K562 (cell line): ENCODE measurements around the gene BIN1. TPM values are rescaled to one million over a fixed set of nuclear protein-coding genes. Genes with fewer than 3 reads are reported as not detected.
A peak's percentile ranks its signal among the peaks of the same experiment; 100 is the strongest.

ENCODE experiments used
- ATAC-seq: fragments of 200-7000 bp; cut with Tn5 transposase; 3 replicates; pipeline ENCODE4 v1.9.1; 2020; ENCODE audit warnings: moderate library complexity
- BruUV-seq: library from RNA; stranded (reverse); fragments of 400-500 nt; replicated peaks from 2 replicates; lab custom pipeline; 2021; lab: Mats Ljungman, UMichigan
- CTCF ChIA-PET: fragments of 300-600 bp; formaldehyde crosslinking; extraction: SDS; loops from one replicate; lab custom pipeline; 2021; ENCODE audit warnings: low intra/inter-chr PET ratio; lab: Yijun Ruan, JAX
- POLR2A ChIA-PET: fragments of 300-600, 350-650 bp; sonication (Branson Sonifier 250); formaldehyde crosslinking; extraction: SDS; loops from one replicate; lab custom pipeline; 2021; ENCODE audit warnings: antibody characterized with exemption, inconsistent platforms; lab: Yijun Ruan, JAX
- DNase-seq, 4 experiments: peaks; one replicate each; pipeline versions ENCODE4 v3.0.0 to v3.0.0-alpha.2; 2011 to 2018; ENCODE audit warnings: low spot score in 3 of 4, mixed read lengths in 3 of 4; ENCODE audit errors: extremely low read depth in 1 of 4
- FAIRE-seq: peaks from 2 replicates; lab custom pipeline; 2011; peaks lifted over from hg19 to GRCh38; lab: Jason Lieb, UNC
- H2AFZ ChIP-seq: 2 replicates; pipeline ENCODE4 v1.6.0; 2011; ENCODE audit warnings: low read depth, low read length, control low read depth, inconsistent platforms
- H3K27ac ChIP-seq: fragments of 200-600 bp; 3 replicates; pipeline ENCODE4 v1.8.0; 2011; ENCODE audit warnings: low read depth, mild to moderate bottlenecking, control low read depth, inconsistent platforms, low read length, moderate library complexity, mixed read lengths; ENCODE audit errors: extremely low read depth
- H3K27me3 ChIP-seq, 2 experiments: fragments of 300-600 bp in 1 of 2; 2 replicates in 1 of 2; 3 replicates in 1 of 2; pipeline versions ENCODE4 v1.6.0 to v1.8.0; 2011; ENCODE audit warnings: inconsistent platforms in 2 of 2, low read length in 2 of 2, mild to moderate bottlenecking in 1 of 2, mixed read lengths in 1 of 2, moderate library complexity in 1 of 2; ENCODE audit not compliant: control insufficient read depth in 2 of 2, insufficient read depth in 2 of 2
- H3K36me3 ChIP-seq: fragments of 300-600 bp; 3 replicates; pipeline ENCODE4 v1.8.0; 2011; ENCODE audit warnings: mild to moderate bottlenecking, low read length, inconsistent platforms; ENCODE audit not compliant: control insufficient read depth, insufficient read depth
- H3K4me1 ChIP-seq, 2 experiments: fragments of 200-600 bp in 1 of 2; replicated peaks in 1 of 2; 2 replicates in 1 of 2; 3 replicates in 1 of 2; pipeline versions ENCODE4 v1.5.1 to v1.8.0; 2011; ENCODE audit warnings: inconsistent platforms in 2 of 2, low read length in 2 of 2, mild to moderate bottlenecking in 1 of 2, mixed read lengths in 1 of 2, moderate library complexity in 1 of 2; ENCODE audit not compliant: control insufficient read depth in 2 of 2, insufficient read depth in 2 of 2
- H3K4me2 ChIP-seq: 2 replicates; pipeline ENCODE4 v1.6.1; 2011; ENCODE audit warnings: low read length, control low read depth, inconsistent platforms, mixed read lengths; ENCODE audit not compliant: insufficient read depth
- H3K4me3 ChIP-seq: fragments of 200-600 bp; sonication (generic), shearing (Covaris generic); 2 replicates; pipeline ENCODE4 v1.5.1; 2016; ENCODE audit warnings: control low read depth, inconsistent platforms
- H3K79me2 ChIP-seq: fragments of 200-600 bp; 3 replicates; pipeline ENCODE4 v1.8.0; 2011; ENCODE audit warnings: low read length, inconsistent platforms; ENCODE audit not compliant: control insufficient read depth, insufficient read depth
- H3K9ac ChIP-seq, 2 experiments: 2 replicates each; pipeline versions ENCODE4 v1.6.0 to v1.6.1; 2011; ENCODE audit warnings: low read depth in 2 of 2, low read length in 2 of 2, control low read depth in 1 of 2, inconsistent platforms in 1 of 2, mild to moderate bottlenecking in 1 of 2, mixed read lengths in 1 of 2; ENCODE audit not compliant: insufficient read depth in 1 of 2
- H3K9me1 ChIP-seq: one replicate; pipeline ENCODE4 v1.6.0; 2011; ENCODE audit warnings: inconsistent platforms, mild to moderate bottlenecking, low read length, moderate library complexity; ENCODE audit not compliant: control insufficient read depth, insufficient read depth
- H3K9me3 ChIP-seq: replicated peaks from 2 replicates; pipeline ENCODE4 v1.5.1; 2011; ENCODE audit warnings: low read depth, low read length, inconsistent platforms; ENCODE audit not compliant: control insufficient read depth, insufficient read depth
- H4K20me1 ChIP-seq: replicated peaks from 2 replicates; pipeline ENCODE4 v1.6.1; 2011; ENCODE audit warnings: low read length, inconsistent platforms, mixed read lengths; ENCODE audit not compliant: control insufficient read depth, insufficient read depth
- ETV5 ChIP-seq: sonication (generic); formaldehyde crosslinking; IDR thresholded peaks from 2 replicates; pipeline ENCODE4 v1.4.0; 2020; ENCODE audit warnings: low read depth, mild to moderate bottlenecking, missing genetic modification reagents
- GABPB1 ChIP-seq: sonication (generic); formaldehyde crosslinking; IDR thresholded peaks from 2 replicates; pipeline ENCODE4 v1.8.0; 2022; ENCODE audit warnings: mild to moderate bottlenecking, missing genetic modification reagents
- PHB2 ChIP-seq: fragments of 450-650 bp; IDR thresholded peaks from 2 replicates; pipeline ENCODE4 v1.6.1; 2017; ENCODE audit warnings: low read depth
- PML ChIP-seq: IDR thresholded peaks from 2 replicates; pipeline ENCODE4 v1.6.1; 2012; ENCODE audit warnings: low read length, inconsistent platforms
- TFAP4 ChIP-seq: sonication (generic); formaldehyde crosslinking; IDR thresholded peaks from 2 replicates; pipeline ENCODE4 v1.8.0; 2022; ENCODE audit warnings: missing genetic modification reagents, mild to moderate bottlenecking, moderate library complexity, borderline replicate concordance
- WGBS: fragments of 100-300 bp; shearing (Covaris generic); methylation state at CpG from one replicate; pipeline ENCODE4 v1.1.6; 2016; ENCODE audit warnings: low coverage, mixed read lengths; ENCODE audit not compliant: insufficient coverage; ENCODE audit errors: missing lambda C conversion rate; 5-methylcytosine and 5-hydroxymethylcytosine counted together
- in situ Hi-C: fragments of 300-500 bp; cut with MboI; formaldehyde crosslinking; loops from 4 replicates; pipeline ENCODE4 v1.15.0; 2018; ENCODE audit warnings: inconsistent platforms, mixed read lengths
- intact Hi-C: fragments of 100-400 bp; cut with micrococcal nuclease; formaldehyde crosslinking; loops from 2 replicates; pipeline ENCODE4 v1.14.2; 2022
- polyA plus RNA-seq, 8 experiments: library from polyadenylated mRNA; depleted of rRNA in 4 of 8; stranded (reverse) in 5 of 8; unstranded in 3 of 8; fragments of >200 nt; fragmentation: Nextera tagmentation in 2 of 8; fragmentation: Illumina TruSeq in 1 of 8; extraction: Ambion mirVana in 2 of 8; extraction: Trizol in 1 of 8; gene quantifications; 2 replicates each; pipeline versions ENCODE4 v1.2.1 to v1.2.3, GENCODE V29; 2011 to 2014; ENCODE audit warnings: inconsistent platforms in 1 of 8, missing spikeins in 1 of 8
- total RNA-seq, 7 experiments: library from RNA; depleted of rRNA in 6 of 7; stranded (reverse); fragments of >200 nt in 6 of 7; fragmentation: Illumina TruSeq in 2 of 7; extraction: Trizol in 2 of 7; gene quantifications; 2 replicates each; pipeline versions ENCODE4 v1.2.1 to v1.2.3, GENCODE V29; 2011 to 2021; ENCODE audit warnings: low replicate concordance in 1 of 7
- TF ChIP-seq, protein P1 (sequence below), 3 experiments: IDR thresholded peaks in 2 of 3; conservative IDR thresholded peaks in 1 of 3; 2 replicates each; pipeline ENCODE4 v1.5.1; 2011 to 2012; ENCODE audit warnings: low read length in 3 of 3, mild to moderate bottlenecking in 3 of 3, control low read depth in 2 of 3, improper control_type of control experiment in 1 of 3, inconsistent platforms in 1 of 3, low read depth in 1 of 3, mixed read lengths in 1 of 3, moderate library complexity in 1 of 3; ENCODE audit not compliant: insufficient read depth in 2 of 3

BIN1 gene
- total and polyA plus RNA-seq, 9 of the 15 experiments (the other 6 are each of a cell fraction or from before 2014, with no cell fraction given) = 0.04 to 2.8 (median 0.79) TPM; not detected in 1

DNA sequence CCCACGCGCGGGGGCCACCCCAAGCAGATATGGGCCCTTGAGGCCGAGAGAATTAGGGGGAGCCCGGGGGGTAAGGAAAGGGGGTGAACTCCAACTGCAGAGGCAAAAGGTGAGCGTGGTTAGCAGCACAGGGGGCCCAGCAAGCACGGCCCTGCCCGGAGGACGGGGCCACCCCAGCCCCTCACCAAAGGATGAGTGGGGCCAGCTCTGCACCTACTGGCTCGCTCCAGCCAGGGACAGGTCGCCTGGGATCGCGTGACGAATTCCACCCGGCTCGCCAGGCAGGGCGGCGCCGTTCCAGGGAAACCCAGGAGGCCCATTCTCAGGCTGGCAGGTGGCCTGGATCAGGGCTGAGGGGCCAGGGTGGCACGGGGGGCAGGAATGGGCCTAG is 38.6 kb downstream of the BIN1 start:
- Histone ChIP-seq H3K4me1 (peaks cover 19 to 55% of the 10 kb centered on the region in 2 experiments), H4K20me1 (no peaks in the 10 kb centered on the region)
- in situ Hi-C loops = no loop called here
- BruUV-seq = no TSS peak
- ATAC-seq = no peak
- POLR2A ChIA-PET = interaction anchor here (1.0 to 1.9 kb wide), 4 partner anchors 9 to 411 kb away, joined by 3 to 11 read pairs (median 4); no protein-coding TSS in a partner anchor
- no peak for TF ChIP-seq PML
- no peak for TF ChIP-seq PHB2
- TF ChIP-seq GABPB1 (CRISPR knock-in tag) = peak; percentile 16; the same call in 1 of the 2 replicates
- TF ChIP-seq, protein P1, sequence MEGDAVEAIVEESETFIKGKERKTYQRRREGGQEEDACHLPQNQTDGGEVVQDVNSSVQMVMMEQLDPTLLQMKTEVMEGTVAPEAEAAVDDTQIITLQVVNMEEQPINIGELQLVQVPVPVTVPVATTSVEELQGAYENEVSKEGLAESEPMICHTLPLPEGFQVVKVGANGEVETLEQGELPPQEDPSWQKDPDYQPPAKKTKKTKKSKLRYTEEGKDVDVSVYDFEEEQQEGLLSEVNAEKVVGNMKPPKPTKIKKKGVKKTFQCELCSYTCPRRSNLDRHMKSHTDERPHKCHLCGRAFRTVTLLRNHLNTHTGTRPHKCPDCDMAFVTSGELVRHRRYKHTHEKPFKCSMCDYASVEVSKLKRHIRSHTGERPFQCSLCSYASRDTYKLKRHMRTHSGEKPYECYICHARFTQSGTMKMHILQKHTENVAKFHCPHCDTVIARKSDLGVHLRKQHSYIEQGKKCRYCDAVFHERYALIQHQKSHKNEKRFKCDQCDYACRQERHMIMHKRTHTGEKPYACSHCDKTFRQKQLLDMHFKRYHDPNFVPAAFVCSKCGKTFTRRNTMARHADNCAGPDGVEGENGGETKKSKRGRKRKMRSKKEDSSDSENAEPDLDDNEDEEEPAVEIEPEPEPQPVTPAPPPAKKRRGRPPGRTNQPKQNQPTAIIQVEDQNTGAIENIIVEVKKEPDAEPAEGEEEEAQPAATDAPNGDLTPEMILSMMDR (IDR thresholded peaks at IDR 0.05 in 2 of 3, conservative IDR thresholded peaks at IDR 0.05 in 1 of 3; ENCODE audit: insufficient read depth in 2 of 3, low read depth in 1 of 3, low read length in 3 of 3) = peak in 1 of 3 experiments; percentile 12; a peak in 1 of 6 replicates
- 0 out of 2 replicates have a peak, but pooled peaks have one; percentile 2 for TF ChIP-seq TFAP4
- TF ChIP-seq ETV5 (CRISPR knock-in tag) = 0 out of 2 replicates have a peak, but pooled peaks have one; percentile 2
- TF ChIP-seq, all 486 proteins: peak for 4
- DNase-seq (no peak), FAIRE-seq (no peak)
- Histone ChIP-seq H2AFZ (peak overlapping the region; percentile 85; the same call in 1 of the 2 replicates), H3K36me3 (no peaks in the 10 kb centered on the region), H3K79me2 (no peaks in the 10 kb centered on the region), H3K9me3 (no peaks in the 10 kb centered on the region), H3K4me3 (no peak overlapping the region), H3K9ac (peak overlapping the region in 1 of 2 experiments; percentile 83; a peak in 2 of 4 replicates), H3K4me2 (no peak overlapping the region), H3K27ac (no peak overlapping the region), H3K9me1 (no peaks in the 10 kb centered on the region), H3K27me3 (no peaks in the 10 kb centered on the region)
- 57% methylated on average over 12 of the region's 20 CpGs for WGBS
- intact Hi-C loops = loop anchor here (5.0 kb wide), 1 partner anchor 104 kb away; no protein-coding TSS in a partner anchor
- CTCF ChIA-PET = no interaction called here
